ENCODE measurements around the gene C18orf63.

GRCh38 chr18:74292541-74292858, 23.1 kb upstream of the C18orf63 start:
- TF ChIP-seq CTCF (IDR thresholded peaks at IDR 0.05), result no peak
- no peak for TF ChIP-seq POLR2A (IDR thresholded peaks at IDR 0.05)
